Trophoblast cell (in vitro differentiated cells and primary cell): ENCODE results near the gene DGCR2.
"Not testable (repeated sequence)": the region's sequence is repeated elsewhere in the genome, so short reads cannot be mapped to it uniquely, and the experiment has no call there.

Source experiments
- DNase-seq, 2 donors: peaks; one replicate each; pipeline ENCODE4 v3.0.0-alpha.2; 2016
- H2AFZ ChIP-seq: 2 replicates; pipeline ENCODE4 v1.6.1; 2013; ENCODE audit warnings: low read length, moderate library complexity, mild to moderate bottlenecking; ENCODE audit not compliant: insufficient read depth, poor library complexity
- H2AK5ac ChIP-seq: 2 replicates; pipeline ENCODE4 v1.6.1; 2013; ENCODE audit warnings: mild to moderate bottlenecking, low read length
- H2BK120ac ChIP-seq: 2 replicates; pipeline ENCODE4 v1.6.1; 2013; ENCODE audit warnings: low read length, mild to moderate bottlenecking, moderate library complexity; ENCODE audit not compliant: insufficient read depth, poor library complexity
- H2BK12ac ChIP-seq: 2 replicates; pipeline ENCODE4 v1.6.1; 2013; ENCODE audit warnings: mild to moderate bottlenecking, low read length, moderate library complexity
- H2BK5ac ChIP-seq: 2 replicates; pipeline ENCODE4 v1.6.1; 2013; ENCODE audit warnings: low read length, low read depth, moderate library complexity, mild to moderate bottlenecking; ENCODE audit not compliant: poor library complexity
- H3K14ac ChIP-seq: 2 replicates; pipeline ENCODE4 v1.6.1; 2013; ENCODE audit warnings: mild to moderate bottlenecking, low read length
- H3K18ac ChIP-seq: 2 replicates; pipeline ENCODE4 v1.6.1; 2013; ENCODE audit warnings: mild to moderate bottlenecking, low read length
- H3K23ac ChIP-seq: 2 replicates; pipeline ENCODE4 v1.6.1; 2013; ENCODE audit warnings: low read length
- H3K27ac ChIP-seq: 2 replicates; pipeline ENCODE4 v1.5.1; 2013; ENCODE audit warnings: low read depth, mild to moderate bottlenecking, inconsistent platforms, low read length, moderate library complexity
- H3K27me3 ChIP-seq: 2 replicates; pipeline ENCODE4 v1.6.1; 2013; ENCODE audit warnings: inconsistent platforms, mild to moderate bottlenecking, low read length, moderate library complexity; ENCODE audit not compliant: insufficient read depth
- H3K36me3 ChIP-seq, 2 experiments: 1 replicate in 1 of 2; 2 replicates in 1 of 2; pipeline ENCODE4 v1.6.1; 2013; ENCODE audit warnings: low read length in 2 of 2, mild to moderate bottlenecking in 2 of 2, moderate library complexity in 1 of 2; ENCODE audit not compliant: insufficient read depth in 2 of 2, control insufficient read depth in 1 of 2
- H3K4ac ChIP-seq: 2 replicates; pipeline ENCODE4 v1.6.1; 2013; ENCODE audit warnings: low read depth, mild to moderate bottlenecking, low read length, moderate library complexity
- H3K4me1 ChIP-seq, 2 experiments: 1 replicate in 1 of 2; 2 replicates in 1 of 2; pipeline ENCODE4 v1.6.1; 2013; ENCODE audit warnings: low read length in 2 of 2, mild to moderate bottlenecking in 2 of 2, moderate library complexity in 1 of 2; ENCODE audit not compliant: insufficient read depth in 2 of 2, control insufficient read depth in 1 of 2
- H3K4me2 ChIP-seq: 2 replicates; pipeline ENCODE4 v1.6.1; 2013; ENCODE audit warnings: inconsistent platforms, mild to moderate bottlenecking, low read length, moderate library complexity
- H3K4me3 ChIP-seq: 2 replicates; pipeline ENCODE4 v1.5.1; 2013; ENCODE audit warnings: mild to moderate bottlenecking, low read depth, low read length, inconsistent platforms
- H3K79me1 ChIP-seq: one replicate; pipeline ENCODE4 v1.6.1; 2013; ENCODE audit warnings: low read length
- H3K79me2 ChIP-seq: 2 replicates; pipeline ENCODE4 v1.6.1; 2013; ENCODE audit warnings: low read length, mild to moderate bottlenecking; ENCODE audit not compliant: control insufficient read depth, insufficient read depth, poor library complexity
- H3K9ac ChIP-seq: 2 replicates; pipeline ENCODE4 v1.6.1; 2013; ENCODE audit warnings: mild to moderate bottlenecking, low read length
- H3K9me3 ChIP-seq: 2 replicates; pipeline ENCODE4 v1.6.1; 2013; ENCODE audit warnings: low read depth, mild to moderate bottlenecking, control low read depth, inconsistent platforms, low read length; ENCODE audit not compliant: insufficient read depth
- H4K12ac ChIP-seq: 2 replicates; pipeline ENCODE4 v1.6.1; 2013; ENCODE audit warnings: low read depth, mild to moderate bottlenecking, low read length, moderate library complexity
- H4K8ac ChIP-seq: 2 replicates; pipeline ENCODE4 v1.6.1; 2013; ENCODE audit warnings: low read depth, mild to moderate bottlenecking, low read length, moderate library complexity
- H4K91ac ChIP-seq: one replicate; pipeline ENCODE4 v1.6.1; 2013; ENCODE audit warnings: low read depth, mild to moderate bottlenecking, low read length, moderate library complexity
- WGBS: extraction: QIAGEN DNeasy Blood & Tissue Kit; methylation state at CpG from one replicate; pipeline ENCODE4 v1.1.7; 2013; ENCODE audit warnings: missing lambda C conversion rate; ENCODE audit not compliant: insufficient read length, insufficient coverage; ENCODE audit errors: extremely low coverage; 5-methylcytosine and 5-hydroxymethylcytosine counted together

Gene DGCR2

DNA sequence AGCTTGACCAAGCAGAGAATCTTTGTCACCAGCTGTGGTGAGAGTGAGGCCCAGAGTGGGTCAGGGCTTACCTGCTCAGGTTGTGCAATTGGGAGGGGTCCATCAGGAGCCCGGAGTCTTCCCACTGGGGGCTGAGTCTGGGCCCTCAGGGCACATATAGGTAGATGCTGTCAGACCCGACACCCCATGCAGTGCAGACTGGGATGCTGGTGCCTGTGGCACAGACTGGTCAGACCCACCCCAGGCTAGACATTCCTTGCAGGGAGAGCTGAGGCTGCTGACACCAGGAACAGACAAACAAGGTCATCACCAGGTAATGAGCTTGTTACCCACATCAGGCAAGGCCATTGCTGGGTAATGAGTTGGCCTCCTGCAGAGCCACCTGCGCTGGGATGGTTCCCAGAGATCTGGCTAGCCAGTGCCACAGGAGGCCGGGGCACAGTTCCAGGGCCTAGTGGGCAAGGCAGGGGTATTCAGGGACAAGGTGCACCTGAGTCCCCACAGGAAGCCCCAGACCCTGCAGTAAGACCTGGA is 97.2 kb downstream of the DGCR2 start:
- H3K9ac ChIP-seq, H3K4me2 ChIP-seq, H3K79me2 ChIP-seq, H2BK12ac ChIP-seq, H3K23ac ChIP-seq, H4K12ac ChIP-seq, H3K4me1 ChIP-seq, H2BK5ac ChIP-seq, H4K91ac ChIP-seq, H4K8ac ChIP-seq, H3K9me3 ChIP-seq, H3K27ac ChIP-seq, H2AK5ac ChIP-seq, H2BK120ac ChIP-seq, H3K36me3 ChIP-seq, H3K18ac ChIP-seq, H3K4me3 ChIP-seq, H2AFZ ChIP-seq, H3K4ac ChIP-seq, H3K14ac ChIP-seq, H3K79me1 ChIP-seq: not testable (repeated sequence)
- WGBS: no CpG with 5 or more reads among the region's 4 CpGs
- peak; percentile 93 to 96 for DNase-seq
- peaks cover 11% of the 10 kb centered on the region for H3K27me3 ChIP-seq

DNA sequence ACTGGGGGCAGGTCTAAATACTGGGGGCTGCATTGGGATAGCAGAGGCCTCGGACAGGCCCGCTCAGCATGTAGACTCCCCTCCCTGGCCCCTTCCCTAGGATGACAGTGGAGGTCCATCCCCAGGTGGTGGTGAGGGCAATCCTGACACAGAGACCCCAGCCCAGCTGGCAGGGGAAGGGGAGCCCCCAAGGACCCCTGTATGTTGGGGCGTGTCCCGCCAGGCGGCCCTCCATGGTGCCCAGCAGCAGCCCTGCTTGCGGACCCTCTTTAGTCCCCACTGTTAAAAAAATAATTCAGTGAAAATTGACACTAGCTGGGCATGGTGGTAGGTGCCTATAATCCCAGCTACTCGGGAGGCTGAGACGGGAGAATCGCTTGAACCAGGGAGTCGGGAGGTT is 98.3 kb downstream of the DGCR2 start:
- DNase-seq, H3K79me2 ChIP-seq, H3K36me3 ChIP-seq, H3K23ac ChIP-seq, H4K12ac ChIP-seq, H2AK5ac ChIP-seq, H3K9me3 ChIP-seq, H3K27ac ChIP-seq, H4K8ac ChIP-seq, H2BK12ac ChIP-seq, H3K4me2 ChIP-seq, H2AFZ ChIP-seq, H4K91ac ChIP-seq, H3K4me1 ChIP-seq, H2BK5ac ChIP-seq, H2BK120ac ChIP-seq, H3K14ac ChIP-seq, H3K18ac ChIP-seq, H3K4ac ChIP-seq, H3K4me3 ChIP-seq, H3K27me3 ChIP-seq, H3K79me1 ChIP-seq, H3K9ac ChIP-seq: not testable (repeated sequence)
- no CpG with 5 or more reads among the region's 10 CpGs for WGBS

DNA sequence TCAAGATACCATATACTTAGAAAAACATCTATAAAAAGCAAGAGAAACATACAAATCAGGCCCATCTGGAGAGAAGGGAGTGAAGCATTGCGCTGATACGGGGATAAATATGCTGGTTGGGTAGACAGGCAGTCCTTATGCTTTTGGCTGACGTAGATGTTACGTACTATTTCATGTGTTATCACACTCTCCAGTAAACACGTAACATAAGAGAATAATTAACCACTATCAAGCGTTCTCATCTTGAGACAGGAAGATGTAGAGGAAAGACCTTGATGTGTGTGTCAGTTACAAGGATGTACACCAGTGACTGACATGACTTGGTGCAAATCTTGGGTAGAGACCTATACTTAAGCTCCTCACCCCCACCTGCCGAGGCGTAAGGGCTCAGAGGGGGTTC is 99.5 kb downstream of the DGCR2 start:
- no peak overlapping the region for H4K8ac ChIP-seq
- no peak overlapping the region for H3K4me2 ChIP-seq
- no peak overlapping the region for H3K4ac ChIP-seq
- H3K4me3 ChIP-seq: no peak overlapping the region
- H3K4me1 ChIP-seq: no peaks in the 10 kb centered on the region
- WGBS: no CpG with 5 or more reads among the region's 8 CpGs
- H3K27ac ChIP-seq: no peak overlapping the region
- no peaks in the 10 kb centered on the region for H3K36me3 ChIP-seq
- H2BK120ac ChIP-seq: no peak overlapping the region
- no peak overlapping the region for H3K14ac ChIP-seq
- no peak overlapping the region for H3K9ac ChIP-seq
- no peak overlapping the region for H4K91ac ChIP-seq
- H2AFZ ChIP-seq: no peak overlapping the region
- no peaks in the 10 kb centered on the region for H3K27me3 ChIP-seq
- no peaks in the 10 kb centered on the region for H3K79me1 ChIP-seq
- H2BK12ac ChIP-seq: no peak overlapping the region
- peaks cover 3% of the 10 kb centered on the region for H3K9me3 ChIP-seq
- H2BK5ac ChIP-seq: no peak overlapping the region
- no peak overlapping the region for H3K18ac ChIP-seq
- peak; percentile 46 to 84 for DNase-seq
- H2AK5ac ChIP-seq: no peak overlapping the region
- H4K12ac ChIP-seq: no peak overlapping the region
- no peak overlapping the region for H3K23ac ChIP-seq
- no peaks in the 10 kb centered on the region for H3K79me2 ChIP-seq

DNA sequence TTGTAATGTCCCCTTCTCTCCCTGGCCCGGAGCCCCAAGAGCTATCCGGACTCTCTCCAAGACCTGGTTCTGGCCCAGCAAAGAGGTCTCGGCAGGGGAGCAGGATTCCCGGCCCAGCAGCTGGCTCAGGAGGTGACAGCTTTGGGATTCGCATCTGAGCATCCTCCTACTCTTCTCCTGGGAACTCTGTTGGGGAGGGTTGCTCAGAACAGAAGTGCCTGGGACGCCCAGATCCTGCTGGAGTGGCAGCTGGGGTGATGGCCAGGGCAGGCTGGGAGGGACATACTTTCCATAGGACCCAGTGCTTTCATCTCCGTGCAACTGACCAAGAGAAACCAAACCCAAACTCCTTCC is 102.6 kb downstream of the DGCR2 start:
- DNase-seq: no peak
- Histone ChIP-seq H3K79me2 (no peaks in the 10 kb centered on the region), H3K4me3 (no peak overlapping the region), H3K27ac (no peak overlapping the region), H2AFZ (no peak overlapping the region), H3K14ac (no peak overlapping the region), H3K79me1 (no peaks in the 10 kb centered on the region), H2BK12ac (no peak overlapping the region), H4K91ac (no peak overlapping the region), H3K4ac (no peak overlapping the region), H3K23ac (no peak overlapping the region), H3K36me3 (no peaks in the 10 kb centered on the region), H2BK120ac (no peak overlapping the region), H3K18ac (no peak overlapping the region), H3K9me3 (peaks cover 3% of the 10 kb centered on the region), H2AK5ac (no peak overlapping the region), H4K8ac (no peak overlapping the region), H4K12ac (no peak overlapping the region), H3K9ac (no peak overlapping the region), H3K4me1 (no peaks in the 10 kb centered on the region), H3K4me2 (no peak overlapping the region), H2BK5ac (no peak overlapping the region), H3K27me3 (no peaks in the 10 kb centered on the region)
- WGBS: no CpG with 5 or more reads among the region's 7 CpGs
